ENCODE results near the gene RNF111. TPM values are rescaled to one million over a fixed set of nuclear protein-coding genes. Genes with fewer than 3 reads are reported as not detected.
A peak's percentile ranks its signal among the peaks of the same experiment; 100 is the strongest.
"Not testable (repeated sequence)": the region's sequence is repeated elsewhere in the genome, so short reads cannot be mapped to it uniquely, and the experiment has no call there.

RNF111 gene
- total and polyA plus RNA-seq, 4 donors: 22.0 to 49.1 (median 37.4) TPM

DNA sequence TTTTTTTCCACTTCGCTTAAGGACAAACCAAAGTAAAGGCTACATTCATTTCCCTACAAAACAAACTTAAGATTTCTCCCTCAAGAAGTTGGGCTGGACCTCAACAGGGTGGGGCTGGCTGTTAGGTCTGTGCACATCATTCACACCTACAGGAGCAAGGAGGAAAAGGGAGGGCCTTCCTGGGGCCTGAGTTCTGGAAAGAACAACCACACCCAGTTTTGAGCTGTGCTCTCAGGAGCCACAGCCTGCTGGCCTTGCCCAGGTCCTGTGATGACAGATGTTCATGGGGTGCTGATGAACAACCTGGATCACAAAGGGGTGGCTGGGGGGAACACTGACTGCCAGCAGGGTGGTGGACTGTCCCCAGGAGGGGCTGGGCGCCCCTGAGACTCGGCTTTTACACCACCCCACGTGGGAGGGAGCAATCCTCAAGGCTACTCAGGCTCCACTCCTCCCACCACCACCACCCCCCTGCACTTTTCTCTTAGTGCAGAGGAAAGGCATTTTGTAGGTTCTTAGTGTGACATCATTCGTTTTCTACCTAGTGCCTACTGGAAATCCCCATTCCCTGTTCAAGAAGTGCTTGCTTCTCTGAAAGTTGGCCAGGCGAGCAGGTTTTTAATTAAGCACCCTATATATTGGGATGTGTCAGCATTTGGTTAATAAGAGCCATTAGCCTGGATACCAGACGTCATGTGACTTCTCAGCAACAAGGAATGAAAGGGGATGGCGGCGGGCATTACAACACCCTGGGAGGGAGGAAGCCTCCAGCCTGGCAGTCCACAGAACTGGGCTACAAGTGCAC is 153.2 kb downstream of the RNF111 start:
- 32% methylated on average over 3 of the region's 9 CpGs for WGBS (ENCODE audit: insufficient coverage)
- H3K36me3 ChIP-seq (ENCODE audit: control insufficient read depth, insufficient read depth, low read length): peaks cover 14% of the 10 kb centered on the region
- no peak overlapping the region for H3K27ac ChIP-seq (ENCODE audit: low read depth, low read length)
- peak in 2 of 6 donors; percentile 33 to 73 for DNase-seq (ENCODE audit: low read depth in 4 of 6, low spot score in 6 of 6)
- no peaks in the 10 kb centered on the region for H3K9me3 ChIP-seq (ENCODE audit: control insufficient read depth, insufficient read depth, low read length)
- H3K4me1 ChIP-seq (ENCODE audit: control insufficient read depth, insufficient read depth, low read length): peaks cover 4% of the 10 kb centered on the region
- no peaks in the 10 kb centered on the region for H3K27me3 ChIP-seq (ENCODE audit: control insufficient read depth, insufficient read depth, low read length)
- no peak overlapping the region for H3K4me3 ChIP-seq (ENCODE audit: low read depth, low read length)

DNA sequence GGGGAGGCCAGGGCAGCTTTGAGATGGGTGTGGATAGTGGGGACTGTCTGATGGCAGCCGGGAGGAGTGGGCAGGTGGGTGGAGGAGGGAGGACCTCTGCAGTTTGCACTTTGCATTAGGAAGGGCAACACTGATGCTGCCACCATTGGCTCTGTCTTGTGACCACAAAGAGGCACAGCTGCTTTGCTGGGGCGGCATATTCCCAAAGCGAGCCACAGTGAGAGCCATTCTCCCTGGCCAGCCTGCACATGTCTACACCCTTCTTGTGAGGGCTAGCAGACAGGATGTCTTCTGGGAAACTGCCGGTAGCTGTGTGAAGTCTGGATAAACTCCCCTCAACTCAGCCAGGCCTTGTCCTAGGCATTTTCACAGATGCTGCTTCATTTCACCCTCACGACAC is 155.8 kb downstream of the RNF111 start:
- no peak overlapping the region for H3K27ac ChIP-seq (ENCODE audit: low read depth, low read length)
- no peak overlapping the region for H3K4me3 ChIP-seq (ENCODE audit: low read depth, low read length)
- peaks cover 6% of the 10 kb centered on the region for H3K36me3 ChIP-seq (ENCODE audit: control insufficient read depth, insufficient read depth, low read length)
- no peaks in the 10 kb centered on the region for H3K9me3 ChIP-seq (ENCODE audit: control insufficient read depth, insufficient read depth, low read length)
- H3K4me1 ChIP-seq (ENCODE audit: control insufficient read depth, insufficient read depth, low read length): peaks cover 4% of the 10 kb centered on the region
- no peak for DNase-seq (ENCODE audit: low read depth in 4 of 6, low spot score in 6 of 6)
- 93% methylated on average over 5 of the region's 5 CpGs for WGBS (ENCODE audit: insufficient coverage)
- no peaks in the 10 kb centered on the region for H3K27me3 ChIP-seq (ENCODE audit: control insufficient read depth, insufficient read depth, low read length)

DNA sequence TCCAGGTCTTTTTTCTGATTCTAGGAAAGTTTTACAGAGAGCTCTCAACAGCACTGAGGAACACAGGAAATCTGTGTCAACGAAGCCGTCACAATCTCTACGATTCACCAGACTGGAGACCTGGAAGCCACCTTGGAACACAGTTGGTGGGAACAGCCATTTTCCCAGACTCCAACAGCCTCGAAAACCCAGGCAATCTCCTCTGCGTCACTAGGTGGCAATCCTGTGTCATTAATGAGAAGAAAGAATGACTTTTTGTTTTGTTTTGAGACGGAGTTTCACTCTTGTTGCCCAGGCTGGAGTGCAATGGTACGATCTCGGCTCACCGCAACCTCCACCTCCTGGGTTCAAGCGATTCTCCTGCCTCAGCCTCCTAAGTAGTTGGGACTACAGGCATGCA is 157.1 kb downstream of the RNF111 start:
- H3K9me3 ChIP-seq (ENCODE audit: control insufficient read depth, insufficient read depth, low read length); H3K4me1 ChIP-seq (ENCODE audit: control insufficient read depth, insufficient read depth, low read length); H3K4me3 ChIP-seq (ENCODE audit: low read depth, low read length); H3K27ac ChIP-seq (ENCODE audit: low read depth, low read length); H3K27me3 ChIP-seq (ENCODE audit: control insufficient read depth, insufficient read depth, low read length); H3K36me3 ChIP-seq (ENCODE audit: control insufficient read depth, insufficient read depth, low read length): not testable (repeated sequence)
- peak in 2 of 6 donors; percentile 50 to 60 for DNase-seq (ENCODE audit: low read depth in 4 of 6, low spot score in 6 of 6)
- 100% methylated on average over 2 of the region's 10 CpGs for WGBS (ENCODE audit: insufficient coverage)

Other genes with a start within 250 kb of the RNF111 start
- 100 to 1,000 TPM; 108 to 119 TPM for gene ADAM10, start 238.0 kb upstream of the RNF111 start, total RNA-seq
- gene ADAM10, start 238.0 kb upstream of the RNF111 start, polyA plus RNA-seq (ENCODE audit: insufficient read length in 2 of 2): 10 to 100 TPM; 67.2 to 87.7 TPM
- gene MINDY2, start 216.4 kb upstream of the RNF111 start, total RNA-seq: 10 to 100 TPM; 17.9 to 48.1 TPM
- 10 to 100 TPM; 15.8 to 19.7 TPM for gene MINDY2, start 216.4 kb upstream of the RNF111 start, polyA plus RNA-seq (ENCODE audit: insufficient read length in 2 of 2)
- gene SLTM, start 54.0 kb upstream of the RNF111 start, total RNA-seq: 10 to 100 TPM; 92.0 to 93.4 TPM
- gene SLTM, start 54.0 kb upstream of the RNF111 start, polyA plus RNA-seq (ENCODE audit: insufficient read length in 2 of 2): 10 to 100 TPM; 90.5 TPM
- 10 to 100 TPM; 11.2 to 15.5 TPM for gene CCNB2, start 117.5 kb downstream of the RNF111 start, total RNA-seq
- 10 to 100 TPM; 17.3 to 18.8 TPM for gene CCNB2, start 117.5 kb downstream of the RNF111 start, polyA plus RNA-seq (ENCODE audit: insufficient read length in 2 of 2)
- gene LDHAL6B, start 219.2 kb downstream of the RNF111 start, total RNA-seq: not detected
- under 1 TPM in 1 of 2 donors, not detected in 1; 0.32 TPM for gene LDHAL6B, start 219.2 kb downstream of the RNF111 start, polyA plus RNA-seq (ENCODE audit: insufficient read length in 2 of 2)